ENCODE results near the gene MCRIP1. TPM values are rescaled to one million over a fixed set of nuclear protein-coding genes. Genes with fewer than 3 reads are reported as not detected.

The MCRIP1 gene
- polyA plus RNA-seq, 1 donor, result 60.9 TPM

DNA sequence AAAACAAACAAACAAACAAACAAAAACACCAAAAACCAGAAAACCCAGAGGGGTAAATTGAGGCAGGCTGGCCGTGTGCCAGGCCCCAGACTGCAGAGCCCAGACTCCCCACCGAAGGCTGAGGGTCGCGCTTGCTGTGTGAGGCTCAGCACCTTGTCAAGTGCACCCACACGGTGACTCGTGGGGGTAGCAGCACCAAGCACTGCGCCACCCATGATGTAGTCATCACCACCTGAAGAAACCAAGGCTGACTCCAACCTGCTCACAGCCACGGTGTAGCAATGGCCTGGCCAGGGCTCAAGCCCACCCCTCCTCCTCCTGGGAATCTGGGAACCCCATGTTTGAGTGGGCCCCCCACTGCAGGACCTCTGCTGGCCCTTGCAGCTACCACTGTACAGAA, 11.9 kb downstream of the MCRIP1 start:
- Histone ChIP-seq H3K27ac (ENCODE audit: low read length) (peak overlapping the region; percentile 95), H3K27me3 (ENCODE audit: control insufficient read depth, insufficient read depth, low read length) (no peaks in the 10 kb centered on the region), H3K4me3 (ENCODE audit: low read length) (no peak overlapping the region), H3K4me1 (ENCODE audit: control insufficient read depth, insufficient read depth, low read length) (peaks cover 21% of the 10 kb centered on the region), H3K9me3 (ENCODE audit: control insufficient read depth, low read depth, low read length) (peaks cover 4% of the 10 kb centered on the region), H3K36me3 (ENCODE audit: control insufficient read depth, insufficient read depth, low read length) (peaks cover 18% of the 10 kb centered on the region)
- WGBS (ENCODE audit: insufficient coverage, low lambda C conversion rate), result no CpG with 5 or more reads among the region's 8 CpGs
- no peak for DNase-seq

DNA sequence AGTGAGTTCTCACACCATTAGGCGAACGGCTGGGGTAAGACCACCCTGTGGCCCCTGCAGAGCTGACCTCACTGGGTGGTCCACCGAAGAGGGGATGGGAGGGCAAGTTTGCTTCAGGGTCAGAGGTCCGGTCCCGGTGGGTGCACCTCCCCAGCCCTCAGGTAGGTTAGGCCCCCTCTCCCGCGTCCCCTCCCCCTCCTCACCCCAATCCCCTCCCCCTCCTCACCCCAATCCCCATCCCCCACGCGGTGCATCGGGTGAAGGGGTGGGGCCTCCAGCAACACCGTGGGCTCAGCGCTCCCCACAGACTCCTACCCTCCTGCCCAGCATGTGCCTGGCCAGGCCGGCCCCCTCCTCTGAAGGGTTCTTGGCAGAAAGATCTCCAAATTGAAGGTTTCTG, 13.4 kb downstream of the MCRIP1 start:
- Histone ChIP-seq H3K27me3 (ENCODE audit: control insufficient read depth, insufficient read depth, low read length) (no peaks in the 10 kb centered on the region), H3K9me3 (ENCODE audit: control insufficient read depth, low read depth, low read length) (peaks cover 4% of the 10 kb centered on the region), H3K4me1 (ENCODE audit: control insufficient read depth, insufficient read depth, low read length) (peaks cover 34% of the 10 kb centered on the region), H3K27ac (ENCODE audit: low read length) (no peak overlapping the region), H3K4me3 (ENCODE audit: low read length) (no peak overlapping the region), H3K36me3 (ENCODE audit: control insufficient read depth, insufficient read depth, low read length) (peaks cover 18% of the 10 kb centered on the region)
- no CpG with 5 or more reads among the region's 13 CpGs for whole genome bisulfite sequencing (ENCODE audit: insufficient coverage, low lambda C conversion rate)
- no peak for DNase-seq

DNA sequence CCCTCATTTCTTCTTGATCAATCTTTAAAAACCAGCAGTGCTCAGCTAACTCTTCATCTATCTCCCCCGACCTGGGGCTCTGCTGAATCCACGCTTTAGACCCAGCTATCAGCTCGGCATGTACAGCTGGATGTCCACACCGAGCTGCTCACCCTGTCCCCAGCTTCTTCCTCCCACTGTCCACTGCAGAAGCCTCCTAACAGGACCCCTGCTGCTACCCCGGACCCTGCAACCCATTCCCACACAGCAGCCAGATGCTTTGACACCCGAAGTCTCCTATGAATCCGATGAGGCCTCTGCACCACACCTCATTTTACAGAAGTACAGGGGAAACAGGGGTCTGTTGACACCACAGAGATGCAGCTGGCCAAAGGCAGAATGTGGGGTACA, 15.3 kb downstream of the MCRIP1 start:
- WGBS (ENCODE audit: insufficient coverage, low lambda C conversion rate), result 37% methylated on average over 2 of the region's 7 CpGs
- no peak for DNase-seq
- Histone ChIP-seq H3K27ac (ENCODE audit: low read length) (no peak overlapping the region), H3K4me1 (ENCODE audit: control insufficient read depth, insufficient read depth, low read length) (peaks cover 34% of the 10 kb centered on the region), H3K36me3 (ENCODE audit: control insufficient read depth, insufficient read depth, low read length) (peaks cover 5% of the 10 kb centered on the region), H3K27me3 (ENCODE audit: control insufficient read depth, insufficient read depth, low read length) (no peaks in the 10 kb centered on the region), H3K4me3 (ENCODE audit: low read length) (no peak overlapping the region), H3K9me3 (ENCODE audit: control insufficient read depth, low read depth, low read length) (peaks cover 4% of the 10 kb centered on the region)

DNA sequence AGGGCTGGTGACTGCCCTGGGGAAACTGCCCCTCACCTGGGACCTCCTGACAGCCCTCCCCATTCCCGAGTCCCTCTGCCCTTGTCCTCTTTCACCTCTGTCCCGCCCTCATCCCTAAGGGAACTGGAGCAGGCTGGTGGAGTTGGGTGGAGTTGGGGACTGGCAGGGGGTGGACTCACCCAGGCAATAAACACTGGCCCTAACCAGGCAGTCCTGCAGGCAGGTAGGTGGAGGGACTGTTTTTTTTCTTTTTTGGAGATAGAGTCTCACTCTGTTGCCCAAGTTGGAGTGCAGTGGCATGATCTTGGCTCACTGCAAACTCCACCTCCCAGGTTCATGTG, 17.5 kb downstream of the MCRIP1 start:
- no peak overlapping the region for H3K4me3 ChIP-seq (ENCODE audit: low read length)
- no peaks in the 10 kb centered on the region for H3K9me3 ChIP-seq (ENCODE audit: control insufficient read depth, low read depth, low read length)
- DNase-seq, result no peak
- H3K36me3 ChIP-seq (ENCODE audit: control insufficient read depth, insufficient read depth, low read length), result no peaks in the 10 kb centered on the region
- no peaks in the 10 kb centered on the region for H3K27me3 ChIP-seq (ENCODE audit: control insufficient read depth, insufficient read depth, low read length)
- H3K4me1 ChIP-seq (ENCODE audit: control insufficient read depth, insufficient read depth, low read length), result peaks cover 17% of the 10 kb centered on the region
- WGBS (ENCODE audit: insufficient coverage, low lambda C conversion rate), result no CpG with 5 or more reads among the region's 2 CpGs
- H3K27ac ChIP-seq (ENCODE audit: low read length), result peak overlapping the region; percentile 46

DNA sequence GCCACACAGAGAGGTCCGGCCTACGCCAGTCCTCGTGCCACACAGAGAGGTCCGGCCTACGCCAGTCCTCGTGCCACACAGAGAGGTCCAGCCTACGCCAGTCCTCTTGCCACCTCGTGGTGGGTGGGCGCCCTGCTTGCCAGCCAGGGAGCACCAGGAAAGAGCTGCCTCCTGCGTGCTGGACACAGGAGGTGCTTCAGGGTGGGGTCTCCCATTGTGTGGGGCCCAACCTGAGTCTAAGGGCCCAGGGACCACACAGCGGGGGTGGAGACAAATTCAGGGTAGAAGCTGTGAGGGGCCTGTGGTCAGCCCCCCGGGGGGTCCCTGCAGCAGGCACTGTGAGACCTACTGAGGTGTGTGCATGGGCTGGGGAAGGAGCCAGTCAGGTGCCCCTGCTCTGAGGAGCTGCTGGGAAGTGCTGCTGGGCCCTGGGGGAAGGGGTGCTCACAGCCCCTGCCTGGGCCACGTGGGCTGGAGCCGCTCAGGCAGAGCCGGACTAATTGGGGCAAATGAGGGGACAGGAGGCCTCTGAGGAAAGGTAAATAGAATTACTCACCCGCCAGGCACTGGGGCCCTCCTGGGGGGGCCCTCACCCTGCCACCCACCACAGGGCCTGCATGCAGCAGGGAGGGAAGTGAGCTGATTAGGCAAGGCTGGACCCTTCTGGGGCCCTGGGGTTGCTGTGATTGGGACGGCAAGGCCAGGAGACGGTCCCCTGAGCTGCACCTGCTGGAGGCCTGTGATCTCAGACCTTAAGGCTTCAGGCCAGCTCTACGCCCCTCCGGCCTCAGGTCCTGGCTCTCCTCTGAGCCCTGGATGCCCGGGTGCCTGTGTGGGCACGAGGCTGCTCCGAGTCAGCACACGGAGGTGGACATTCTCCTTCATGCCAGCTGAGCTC, 18.1 kb downstream of the MCRIP1 start:
- DNase-seq, result peak; percentile 81 to 92
- Histone ChIP-seq H3K9me3 (ENCODE audit: control insufficient read depth, low read depth, low read length) (no peaks in the 10 kb centered on the region), H3K4me1 (ENCODE audit: control insufficient read depth, insufficient read depth, low read length) (peaks cover 17% of the 10 kb centered on the region), H3K36me3 (ENCODE audit: control insufficient read depth, insufficient read depth, low read length) (no peaks in the 10 kb centered on the region), H3K27me3 (ENCODE audit: control insufficient read depth, insufficient read depth, low read length) (peaks cover 2% of the 10 kb centered on the region), H3K27ac (ENCODE audit: low read length) (peak overlapping the region; percentile 46), H3K4me3 (ENCODE audit: low read length) (no peak overlapping the region)
- WGBS (ENCODE audit: insufficient coverage, low lambda C conversion rate), result no CpG with 5 or more reads among the region's 24 CpGs

DNA sequence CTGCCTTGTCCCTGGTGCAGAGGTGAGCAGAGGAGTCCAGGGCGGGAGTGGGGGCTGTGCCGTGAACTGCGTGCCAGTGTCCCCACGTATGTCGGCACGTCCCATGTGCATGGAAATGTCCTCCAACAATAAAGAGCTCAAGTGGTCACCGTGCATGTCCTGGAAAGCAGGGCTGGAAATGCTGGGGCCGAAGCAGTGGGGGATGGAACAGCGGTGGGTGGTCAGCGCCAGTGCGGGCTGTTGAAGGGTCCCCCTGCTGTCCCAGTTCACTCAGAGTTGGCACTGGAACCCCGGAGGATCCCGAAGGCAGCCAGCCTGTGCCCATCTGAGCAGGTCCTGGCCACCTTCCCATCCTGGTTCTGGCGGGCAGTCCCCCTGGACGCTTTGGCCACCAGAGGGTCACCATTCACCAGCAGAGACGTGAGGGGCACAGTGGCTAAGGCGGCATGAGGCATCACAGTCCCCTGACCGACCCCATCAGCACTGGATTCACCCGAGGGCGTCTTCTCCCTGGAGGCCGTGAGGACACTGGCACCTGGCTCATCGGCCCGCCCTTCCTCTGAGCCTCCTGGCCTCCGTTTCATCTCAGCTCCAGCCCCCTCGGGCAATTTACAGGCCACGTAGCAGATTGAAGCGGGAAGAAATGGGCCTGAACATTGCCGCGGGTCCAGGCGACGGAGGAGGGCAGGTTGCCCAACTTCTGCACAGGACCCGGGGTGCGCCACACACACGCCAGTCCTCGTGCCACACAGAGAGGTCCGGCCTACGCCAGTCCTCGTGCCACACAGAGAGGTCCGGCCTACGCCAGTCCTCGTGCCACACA, 19.0 kb downstream of the MCRIP1 start:
- Histone ChIP-seq H3K27ac (ENCODE audit: low read length) (no peak overlapping the region), H3K9me3 (ENCODE audit: control insufficient read depth, low read depth, low read length) (no peaks in the 10 kb centered on the region), H3K27me3 (ENCODE audit: control insufficient read depth, insufficient read depth, low read length) (peaks cover 11% of the 10 kb centered on the region), H3K4me3 (ENCODE audit: low read length) (no peak overlapping the region), H3K36me3 (ENCODE audit: control insufficient read depth, insufficient read depth, low read length) (no peaks in the 10 kb centered on the region), H3K4me1 (ENCODE audit: control insufficient read depth, insufficient read depth, low read length) (peaks cover 17% of the 10 kb centered on the region)
- DNase-seq, result no peak
- WGBS (ENCODE audit: insufficient coverage, low lambda C conversion rate), result no CpG with 5 or more reads among the region's 41 CpGs

DNA sequence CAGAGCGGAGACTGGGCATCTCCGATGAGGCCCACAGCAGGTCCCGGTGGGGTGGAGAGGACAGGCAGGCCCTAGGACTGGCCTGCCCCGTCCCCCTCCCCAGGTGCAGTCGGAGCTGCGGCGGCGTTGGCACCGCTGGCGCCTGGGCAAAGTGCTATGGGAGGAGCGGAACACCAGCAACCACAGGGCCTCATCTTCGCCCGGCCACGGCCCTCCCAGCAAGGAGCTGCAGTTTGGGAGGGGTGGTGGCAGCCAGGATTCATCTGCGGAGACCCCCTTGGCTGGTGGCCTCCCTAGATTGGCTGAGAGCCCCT, 19.8 kb downstream of the MCRIP1 start:
- H3K9me3 ChIP-seq (ENCODE audit: control insufficient read depth, low read depth, low read length), result no peaks in the 10 kb centered on the region
- H3K27ac ChIP-seq (ENCODE audit: low read length), result no peak overlapping the region
- H3K27me3 ChIP-seq (ENCODE audit: control insufficient read depth, insufficient read depth, low read length), result peaks cover 17% of the 10 kb centered on the region
- WGBS (ENCODE audit: insufficient coverage, low lambda C conversion rate), result no CpG with 5 or more reads among the region's 15 CpGs
- no peak overlapping the region for H3K4me3 ChIP-seq (ENCODE audit: low read length)
- H3K4me1 ChIP-seq (ENCODE audit: control insufficient read depth, insufficient read depth, low read length), result peaks cover 17% of the 10 kb centered on the region
- no peak for DNase-seq
- H3K36me3 ChIP-seq (ENCODE audit: control insufficient read depth, insufficient read depth, low read length), result no peaks in the 10 kb centered on the region

DNA sequence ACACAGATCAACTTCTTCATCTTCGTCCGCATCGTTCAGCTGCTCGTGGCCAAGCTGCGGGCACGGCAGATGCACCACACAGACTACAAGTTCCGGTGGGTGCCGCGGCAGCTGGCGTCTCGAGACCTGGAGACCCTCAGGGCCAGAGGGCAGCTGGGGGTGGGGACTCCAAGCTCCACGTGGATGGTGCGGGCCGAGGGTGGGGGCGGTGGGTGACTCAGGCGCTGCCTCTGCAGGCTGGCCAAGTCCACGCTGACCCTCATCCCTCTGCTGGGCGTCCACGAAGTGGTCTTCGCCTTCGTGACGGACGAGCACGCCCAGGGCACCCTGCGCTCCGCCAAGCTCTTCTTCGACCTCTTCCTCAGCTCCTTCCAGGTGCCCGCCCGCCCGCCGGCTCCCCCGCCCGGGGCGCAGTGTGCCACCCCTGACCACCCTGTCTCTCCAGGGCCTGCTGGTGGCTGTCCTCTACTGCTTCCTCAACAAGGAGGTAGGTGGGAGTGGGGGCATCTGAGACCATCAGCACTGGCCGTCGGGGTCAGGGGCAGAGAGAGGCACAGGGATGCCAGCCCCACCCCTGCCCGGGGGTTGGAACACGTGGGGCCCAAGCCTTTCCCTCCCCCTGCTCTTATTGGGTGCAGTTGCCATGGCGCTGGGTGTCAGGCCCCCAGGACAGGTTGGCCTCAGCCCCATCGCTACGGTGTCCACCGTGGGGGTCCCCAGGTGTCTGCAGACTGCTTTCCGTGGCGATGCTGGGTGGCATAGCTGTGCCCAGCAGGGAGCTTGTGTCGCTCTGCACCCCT, 20.3 kb downstream of the MCRIP1 start:
- Histone ChIP-seq H3K9me3 (ENCODE audit: control insufficient read depth, low read depth, low read length) (no peaks in the 10 kb centered on the region), H3K27me3 (ENCODE audit: control insufficient read depth, insufficient read depth, low read length) (peaks cover 22% of the 10 kb centered on the region), H3K4me3 (ENCODE audit: low read length) (no peak overlapping the region), H3K36me3 (ENCODE audit: control insufficient read depth, insufficient read depth, low read length) (no peaks in the 10 kb centered on the region), H3K27ac (ENCODE audit: low read length) (no peak overlapping the region), H3K4me1 (ENCODE audit: control insufficient read depth, insufficient read depth, low read length) (peaks cover 17% of the 10 kb centered on the region)
- DNase-seq, result no peak
- WGBS (ENCODE audit: insufficient coverage, low lambda C conversion rate), result 100% methylated on average over 1 of the region's 45 CpGs

DNA sequence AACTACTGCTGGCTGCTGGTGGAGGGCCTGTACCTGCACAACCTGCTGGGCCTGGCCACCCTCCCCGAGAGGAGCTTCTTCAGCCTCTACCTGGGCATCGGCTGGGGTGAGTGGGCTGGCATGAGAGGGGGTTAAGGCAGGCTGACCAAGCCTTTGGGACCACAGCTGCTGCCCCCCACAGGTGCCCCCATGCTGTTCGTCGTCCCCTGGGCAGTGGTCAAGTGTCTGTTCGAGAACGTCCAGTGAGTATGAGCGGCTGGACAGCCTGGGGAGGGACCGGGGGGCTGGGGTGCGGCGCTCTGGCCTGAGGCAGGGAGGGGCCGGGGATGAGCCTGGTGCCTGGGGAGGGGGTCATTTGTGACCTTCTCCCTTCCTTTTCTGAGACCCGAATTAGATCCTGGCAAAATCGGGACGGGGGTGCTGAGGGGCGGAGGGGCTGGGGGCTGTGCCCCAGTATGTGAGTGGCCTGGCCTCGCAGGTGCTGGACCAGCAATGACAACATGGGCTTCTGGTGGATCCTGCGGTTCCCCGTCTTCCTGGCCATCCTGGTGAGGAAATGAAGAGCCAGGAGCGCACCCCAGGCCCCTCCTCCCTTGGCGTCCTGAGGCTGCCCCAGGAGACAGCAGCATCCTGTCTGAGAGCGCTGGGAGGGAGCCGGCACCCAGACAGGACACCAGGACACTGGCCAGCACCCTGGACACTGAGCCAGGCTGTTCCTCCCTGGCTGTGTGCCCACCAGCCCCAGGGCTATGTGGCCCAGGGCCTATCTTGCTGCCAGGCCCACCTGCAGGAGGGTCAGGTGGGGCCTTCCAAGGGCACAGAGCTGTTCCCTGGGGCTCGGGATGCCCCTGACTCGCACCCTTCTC, 21.2 kb downstream of the MCRIP1 start:
- Histone ChIP-seq H3K4me1 (ENCODE audit: control insufficient read depth, insufficient read depth, low read length) (peaks cover 17% of the 10 kb centered on the region), H3K36me3 (ENCODE audit: control insufficient read depth, insufficient read depth, low read length) (no peaks in the 10 kb centered on the region), H3K9me3 (ENCODE audit: control insufficient read depth, low read depth, low read length) (no peaks in the 10 kb centered on the region), H3K27me3 (ENCODE audit: control insufficient read depth, insufficient read depth, low read length) (peaks cover 31% of the 10 kb centered on the region), H3K27ac (ENCODE audit: low read length) (no peak overlapping the region), H3K4me3 (ENCODE audit: low read length) (no peak overlapping the region)
- no CpG with 5 or more reads among the region's 24 CpGs for WGBS (ENCODE audit: insufficient coverage, low lambda C conversion rate)
- DNase-seq, result no peak

Measured in large intestine (tissue), 3 donors.